Ishikawa (cell line): ENCODE results near the gene ZNF169.

Source experiments
- CEBPB ChIP-seq: IDR thresholded peaks from 2 replicates; pipeline ENCODE4 v1.6.1; 2012
- EP300 ChIP-seq: IDR thresholded peaks from 2 replicates; pipeline ENCODE4 v1.6.1; 2012; ENCODE audit warnings: borderline replicate concordance
- MAX ChIP-seq: IDR thresholded peaks from 2 replicates; pipeline ENCODE4 v1.6.1; 2012
- REST ChIP-seq: IDR thresholded peaks from 2 replicates; pipeline ENCODE4 v1.6.1; 2012; ENCODE audit warnings: low read depth, mild to moderate bottlenecking
- TAF1 ChIP-seq: IDR thresholded peaks from 2 replicates; pipeline ENCODE4 v1.6.1; 2012; ENCODE audit warnings: low read depth, mild to moderate bottlenecking
- TF ChIP-seq, protein P1 (sequence below): IDR thresholded peaks from 2 replicates; pipeline ENCODE4 v1.6.1; 2012

GRCh38 chr9:94232428-94232827 is 26.7 kb upstream of the ZNF169 start:
- TF ChIP-seq MAX, result no peak
- no peak for TF ChIP-seq REST
- no peak for TF ChIP-seq EP300
- no peak for TF ChIP-seq CEBPB
- TF ChIP-seq, protein P1, sequence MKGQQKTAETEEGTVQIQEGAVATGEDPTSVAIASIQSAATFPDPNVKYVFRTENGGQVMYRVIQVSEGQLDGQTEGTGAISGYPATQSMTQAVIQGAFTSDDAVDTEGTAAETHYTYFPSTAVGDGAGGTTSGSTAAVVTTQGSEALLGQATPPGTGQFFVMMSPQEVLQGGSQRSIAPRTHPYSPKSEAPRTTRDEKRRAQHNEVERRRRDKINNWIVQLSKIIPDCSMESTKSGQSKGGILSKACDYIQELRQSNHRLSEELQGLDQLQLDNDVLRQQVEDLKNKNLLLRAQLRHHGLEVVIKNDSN, result no peak
- TF ChIP-seq TAF1, result no peak
